ENCODE data around the gene ARHGAP24. TPM values are rescaled to one million over a fixed set of nuclear protein-coding genes. Genes with fewer than 3 reads are reported as not detected.
A peak's percentile ranks its signal among the peaks of the same experiment; 100 is the strongest.
"Not testable (repeated sequence)": the region's sequence is repeated elsewhere in the genome, so short reads cannot be mapped to it uniquely, and the experiment has no call there.

ARHGAP24 gene
- total RNA-seq, 1 donor from 2014 or later, result 40.3 TPM

- no peak for DNase-seq (ENCODE audit: low read depth in 2 of 2)
Measured at GRCh38 chr4:85907001-85907400, 432.1 kb downstream of the ARHGAP24 start.

- no peak for DNase-seq (ENCODE audit: low read depth in 2 of 2)
Measured at GRCh38 chr4:85909851-85910250, 434.9 kb downstream of the ARHGAP24 start.

- DNase-seq (ENCODE audit: low read depth in 2 of 2), result no peak
Measured at GRCh38 chr4:85910985-85911384, 436.0 kb downstream of the ARHGAP24 start.

GRCh38 chr4:85913931-85914694 lies 439.2 kb downstream of the ARHGAP24 start:
- no peak for DNase-seq (ENCODE audit: low read depth in 2 of 2)

- not testable (repeated sequence) for DNase-seq (ENCODE audit: low read depth in 2 of 2)
Measured at GRCh38 chr4:85915570-85915969, 440.6 kb downstream of the ARHGAP24 start.

- DNase-seq (ENCODE audit: low read depth in 2 of 2), result no peak
Measured at GRCh38 chr4:85919200-85919887, 444.4 kb downstream of the ARHGAP24 start.

- DNase-seq (ENCODE audit: low read depth in 2 of 2), result peak in 1 of 2 donors; percentile 85
Measured at GRCh38 chr4:85925071-85925470, 450.1 kb downstream of the ARHGAP24 start.

- DNase-seq (ENCODE audit: low read depth in 2 of 2), result no peak
Measured at GRCh38 chr4:85928775-85929591, 454.0 kb downstream of the ARHGAP24 start.

GRCh38 chr4:85929961-85930665 lies 455.2 kb downstream of the ARHGAP24 start:
- peak in 1 of 2 donors; percentile 41 for DNase-seq (ENCODE audit: low read depth in 2 of 2)

- DNase-seq (ENCODE audit: low read depth in 2 of 2), result peak; percentile 2 to 51
Measured at GRCh38 chr4:85932500-85933290, 457.7 kb downstream of the ARHGAP24 start.

GRCh38 chr4:85933291-85933640 lies 458.3 kb downstream of the ARHGAP24 start:
- DNase-seq (ENCODE audit: low read depth in 2 of 2), result peak in 1 of 2 donors; percentile 5

- DNase-seq (ENCODE audit: low read depth in 2 of 2), result no peak
Measured at GRCh38 chr4:85937507-85937906, 462.6 kb downstream of the ARHGAP24 start.

- DNase-seq (ENCODE audit: low read depth in 2 of 2), result no peak
Measured at GRCh38 chr4:85938062-85938461, 463.1 kb downstream of the ARHGAP24 start.

- no peak for DNase-seq (ENCODE audit: low read depth in 2 of 2)
Measured at GRCh38 chr4:85938902-85939301, 464.0 kb downstream of the ARHGAP24 start.

GRCh38 chr4:85939595-85939994 lies 464.6 kb downstream of the ARHGAP24 start:
- no peak for DNase-seq (ENCODE audit: low read depth in 2 of 2)

GRCh38 chr4:85940151-85940550 lies 465.2 kb downstream of the ARHGAP24 start:
- DNase-seq (ENCODE audit: low read depth in 2 of 2), result no peak

- DNase-seq (ENCODE audit: low read depth in 2 of 2), result no peak
Measured at GRCh38 chr4:85942107-85942506, 467.2 kb downstream of the ARHGAP24 start.

GRCh38 chr4:85946821-85947220 lies 471.9 kb downstream of the ARHGAP24 start:
- DNase-seq (ENCODE audit: low read depth in 2 of 2), result no peak

GRCh38 chr4:85951099-85951498 lies 476.1 kb downstream of the ARHGAP24 start:
- no peak for DNase-seq (ENCODE audit: low read depth in 2 of 2)

GRCh38 chr4:85952528-85952927 lies 477.6 kb downstream of the ARHGAP24 start:
- DNase-seq (ENCODE audit: low read depth in 2 of 2), result peak; percentile 9 to 84

All from dermis microvascular lymphatic vessel endothelial cell (primary cell).